ENCODE data around the gene EGLN2. TPM values are rescaled to one million over a fixed set of nuclear protein-coding genes. Genes with fewer than 3 reads are reported as not detected.
"Not testable (repeated sequence)": the region's sequence is repeated elsewhere in the genome, so short reads cannot be mapped to it uniquely, and the experiment has no call there.

The EGLN2 gene
- total RNA-seq, 1 donor = 70.8 TPM

GRCh38 chr19:40783711-40784110 lies 15.3 kb upstream of the EGLN2 start:
- DNase-seq (ENCODE audit: low read depth) = no peak
- no peak for TF ChIP-seq CTCF (IDR thresholded peaks at IDR 0.05; ENCODE audit: insufficient read depth, low read depth, low read length)
- H3K4me3 ChIP-seq (ENCODE audit: low read depth, low read length) = no peak overlapping the region

GRCh38 chr19:40784146-40784545 lies 14.8 kb upstream of the EGLN2 start:
- H3K4me3 ChIP-seq (ENCODE audit: low read depth, low read length); DNase-seq (ENCODE audit: low read depth): not testable (repeated sequence)

- DNase-seq (ENCODE audit: low read depth) = no peak
- TF ChIP-seq CTCF (IDR thresholded peaks at IDR 0.05; ENCODE audit: insufficient read depth, low read depth, low read length) = no peak
Observed at GRCh38 chr19:40785526-40785925, 13.5 kb upstream of the EGLN2 start.

GRCh38 chr19:40786060-40787037 lies 12.6 kb upstream of the EGLN2 start:
- TF ChIP-seq CTCF (IDR thresholded peaks at IDR 0.05; ENCODE audit: insufficient read depth, low read depth, low read length) = no peak
- DNase-seq (ENCODE audit: low read depth) = no peak
- H3K4me3 ChIP-seq (ENCODE audit: low read depth, low read length) = no peak overlapping the region

More at GRCh38 chr19:40785526-40785925, 13.5 kb upstream of the EGLN2 start:
- no peak overlapping the region for H3K4me3 ChIP-seq (ENCODE audit: low read depth, low read length)

- TF ChIP-seq CTCF (IDR thresholded peaks at IDR 0.05; ENCODE audit: insufficient read depth, low read depth, low read length) = no peak
- no peak overlapping the region for H3K4me3 ChIP-seq (ENCODE audit: low read depth, low read length)
- no peak for DNase-seq (ENCODE audit: low read depth)
Observed at GRCh38 chr19:40791349-40791748, 7.6 kb upstream of the EGLN2 start.

- no peak for DNase-seq (ENCODE audit: low read depth)
- TF ChIP-seq CTCF (IDR thresholded peaks at IDR 0.05; ENCODE audit: insufficient read depth, low read depth, low read length) = no peak
- no peak overlapping the region for H3K4me3 ChIP-seq (ENCODE audit: low read depth, low read length)
Observed at GRCh38 chr19:40791996-40792395, 7.0 kb upstream of the EGLN2 start.

GRCh38 chr19:40797166-40797962 lies 1.6 kb upstream of the EGLN2 start:
- no peak overlapping the region for H3K4me3 ChIP-seq (ENCODE audit: low read depth, low read length)
- no peak for TF ChIP-seq CTCF (IDR thresholded peaks at IDR 0.05; ENCODE audit: insufficient read depth, low read depth, low read length)
- no peak for DNase-seq (ENCODE audit: low read depth)

Measured in fibroblast of villous mesenchyme (primary cell).